Measurements from ENCODE around the gene PRODH. TPM values are rescaled to one million over a fixed set of nuclear protein-coding genes. Genes with fewer than 3 reads are reported as not detected.

The PRODH gene
- total RNA-seq, 1 donor from 2014 or later, result 5.0 TPM

GRCh38 chr22:18933914-18934313, 2.2 kb downstream of the PRODH start:
- Histone ChIP-seq H3K4me3 (ENCODE audit: low read depth, low read length) (no peak overlapping the region), H3K36me3 (ENCODE audit: control insufficient read depth, insufficient read depth, low read length) (no peaks in the 10 kb centered on the region), H3K27me3 (ENCODE audit: control insufficient read depth, insufficient read depth, low read length) (no peaks in the 10 kb centered on the region)
- TF ChIP-seq CTCF (IDR thresholded peaks at IDR 0.05; ENCODE audit: insufficient read depth, low read length, severe bottlenecking), result no peak
- FAIRE-seq (no peak), DNase-seq (ENCODE audit: low read depth) (no peak)

GRCh38 chr22:18931905-18932652, 4.0 kb downstream of the PRODH start:
- DNase-seq (ENCODE audit: low read depth) (no peak), FAIRE-seq (no peak)
- Histone ChIP-seq H3K27me3 (ENCODE audit: control insufficient read depth, insufficient read depth, low read length) (no peaks in the 10 kb centered on the region), H3K4me3 (ENCODE audit: low read depth, low read length) (no peak overlapping the region), H3K36me3 (ENCODE audit: control insufficient read depth, insufficient read depth, low read length) (no peaks in the 10 kb centered on the region)
- TF ChIP-seq CTCF (IDR thresholded peaks at IDR 0.05; ENCODE audit: insufficient read depth, low read length, severe bottlenecking), result no peak

- FAIRE-seq (peak; percentile 83), DNase-seq (ENCODE audit: low read depth) (no peak)
- Histone ChIP-seq H3K27me3 (ENCODE audit: control insufficient read depth, insufficient read depth, low read length) (no peaks in the 10 kb centered on the region), H3K4me3 (ENCODE audit: low read depth, low read length) (no peak overlapping the region), H3K36me3 (ENCODE audit: control insufficient read depth, insufficient read depth, low read length) (no peaks in the 10 kb centered on the region)
- TF ChIP-seq CTCF (IDR thresholded peaks at IDR 0.05; ENCODE audit: insufficient read depth, low read length, severe bottlenecking), result no peak
These were observed 6.6 kb downstream of the PRODH start for GRCh38 chr22:18929459-18929858.

- DNase-seq (ENCODE audit: low read depth) (no peak), FAIRE-seq (peak; percentile 7)
- H3K36me3 ChIP-seq (ENCODE audit: control insufficient read depth, insufficient read depth, low read length), result no peaks in the 10 kb centered on the region
- no peak for TF ChIP-seq CTCF (IDR thresholded peaks at IDR 0.05; ENCODE audit: insufficient read depth, low read length, severe bottlenecking)
- H3K27me3 ChIP-seq (ENCODE audit: control insufficient read depth, insufficient read depth, low read length), result no peaks in the 10 kb centered on the region
- H3K4me3 ChIP-seq (ENCODE audit: low read depth, low read length), result no peak overlapping the region
These were observed 8.5 kb downstream of the PRODH start for GRCh38 chr22:18927573-18927972.

- no peak overlapping the region for H3K4me3 ChIP-seq (ENCODE audit: low read depth, low read length)
- no peak for FAIRE-seq
- no peaks in the 10 kb centered on the region for H3K36me3 ChIP-seq (ENCODE audit: control insufficient read depth, insufficient read depth, low read length)
- no peak for TF ChIP-seq CTCF (IDR thresholded peaks at IDR 0.05; ENCODE audit: insufficient read depth, low read length, severe bottlenecking)
- no peak for DNase-seq (ENCODE audit: low read depth)
- no peaks in the 10 kb centered on the region for H3K27me3 ChIP-seq (ENCODE audit: control insufficient read depth, insufficient read depth, low read length)
These were observed 9.1 kb downstream of the PRODH start for GRCh38 chr22:18927020-18927419.

Measured in bronchial epithelial cell (primary cell).